ENCODE results near the gene FYN.

GRCh38 chr6:111648100-111648499, 225.2 kb downstream of the FYN start:
- TF ChIP-seq CTCF (IDR thresholded peaks at IDR 0.05; ENCODE audit: borderline replicate concordance, extremely low read depth, low read length, poor library complexity, severe bottlenecking) (no peak), EZH2 (IDR thresholded peaks at IDR 0.05; ENCODE audit: borderline replicate concordance, low read depth, low read length, severe bottlenecking) (no peak)
